Neural progenitor cell (in vitro differentiated cells): ENCODE data around the gene SLC49A4. TPM values are rescaled to one million over a fixed set of nuclear protein-coding genes. Genes with fewer than 3 reads are reported as not detected.

Experiments
- DNase-seq: peaks from one replicate; pipeline ENCODE4 v3.0.0-alpha.2; 2016; ENCODE audit warnings: low spot score
- H2AFZ ChIP-seq: fragments of 200-600 bp; sonication (generic); replicated peaks from 2 replicates; pipeline ENCODE4 v1.6.1; 2016; ENCODE audit warnings: antibody characterized with exemption
- H3F3A ChIP-seq: fragments of 200-600 bp; sonication (generic); 2 replicates; pipeline ENCODE4 v1.6.1; 2016; ENCODE audit warnings: antibody characterized with exemption, low read depth
- H3K27ac ChIP-seq: fragments of 200-600 bp; sonication (generic); 2 replicates; pipeline ENCODE4 v1.5.1; 2016; ENCODE audit warnings: mild to moderate bottlenecking
- H3K27me3 ChIP-seq: fragments of 200-600 bp; sonication (generic); 2 replicates; pipeline ENCODE4 v1.6.1; 2016; ENCODE audit warnings: mild to moderate bottlenecking, moderate library complexity
- H3K36me3 ChIP-seq: fragments of 200-600 bp; sonication (generic); 2 replicates; pipeline ENCODE4 v1.5.1; 2016
- H3K4me1 ChIP-seq: fragments of 200-600 bp; sonication (generic); 2 replicates; pipeline ENCODE4 v1.6.1; 2016; ENCODE audit warnings: mixed run types
- H3K4me2 ChIP-seq: fragments of 200-600 bp; sonication (generic); 2 replicates; pipeline ENCODE4 v1.6.1; 2016
- H3K4me3 ChIP-seq: fragments of 200-600 bp; sonication (generic); 2 replicates; pipeline ENCODE4 v1.5.1; 2016
- H3K79me2 ChIP-seq: fragments of 200-600 bp; sonication (generic); 2 replicates; pipeline ENCODE4 v1.6.1; 2016; ENCODE audit warnings: low read depth
- H3K9ac ChIP-seq: fragments of 200-600 bp; sonication (generic); 2 replicates; pipeline ENCODE4 v1.6.1; 2016
- H3K9me3 ChIP-seq: fragments of 200-600 bp; sonication (generic); 2 replicates; pipeline ENCODE4 v1.5.1; 2016; ENCODE audit warnings: low read depth
- H4K20me1 ChIP-seq: fragments of 200-600 bp; sonication (generic); 2 replicates; pipeline ENCODE4 v1.6.1; 2016; ENCODE audit warnings: low read depth
- H3K27ac Mint-ChIP-seq: 3 replicates; pipeline ENCODE4 v1.8.0; 2021; ENCODE audit warnings: mixed read lengths
- H3K27me3 Mint-ChIP-seq: 2 replicates; pipeline ENCODE4 v1.8.0; 2022; ENCODE audit warnings: low read depth, mild to moderate bottlenecking, inconsistent platforms, moderate library complexity, mixed read lengths; ENCODE audit not compliant: insufficient read depth
- H3K36me3 Mint-ChIP-seq: 3 replicates; pipeline ENCODE4 v1.8.0; 2021; ENCODE audit warnings: mixed read lengths
- H3K4me1 Mint-ChIP-seq: 3 replicates; pipeline ENCODE4 v1.8.0; 2021; ENCODE audit warnings: mixed read lengths
- H3K4me3 Mint-ChIP-seq: 3 replicates; pipeline ENCODE4 v1.8.0; 2021; ENCODE audit warnings: mild to moderate bottlenecking, moderate library complexity, mixed read lengths
- H3K9me3 Mint-ChIP-seq: 3 replicates; pipeline ENCODE4 v1.8.0; 2020; ENCODE audit warnings: mixed read lengths
- CTCF ChIP-seq: fragments of 200-600 bp; sonication (generic); IDR thresholded peaks from 2 replicates; pipeline ENCODE4 v1.5.1; 2017; ENCODE audit warnings: antibody characterized with exemption, mild to moderate bottlenecking
- EZH2 ChIP-seq: fragments of 200-600 bp; sonication (generic); IDR thresholded peaks from 2 replicates; pipeline ENCODE4 v1.6.1; 2017; ENCODE audit warnings: antibody characterized with exemption, mild to moderate bottlenecking, moderate library complexity
- EZH2phosphoT487 ChIP-seq: fragments of 200-600 bp; sonication (generic); IDR thresholded peaks from 2 replicates; pipeline ENCODE4 v1.6.1; 2017; ENCODE audit warnings: antibody characterized with exemption
- total RNA-seq: library from RNA; depleted of rRNA; stranded (reverse); fragments of >200 nt; gene quantifications from 2 replicates; pipeline ENCODE4 v1.2.3, GENCODE V29; 2015; ENCODE audit warnings: low replicate concordance

SLC49A4 gene
- total RNA-seq, 1 donor from 2014 or later, result 21.6 TPM

GRCh38 chr3:122859021-122859805, 64.3 kb downstream of the SLC49A4 start:
- Histone ChIP-seq H3K79me2 (no peaks in the 10 kb centered on the region), H3K27me3 (no peaks in the 10 kb centered on the region), H3F3A (no peaks in the 10 kb centered on the region), H3K4me3 (no peak overlapping the region), H3K9ac (no peak overlapping the region), H3K9me3 (no peaks in the 10 kb centered on the region), H3K27ac (no peak overlapping the region), H3K36me3 (no peaks in the 10 kb centered on the region), H2AFZ (no peak overlapping the region), H4K20me1 (no peaks in the 10 kb centered on the region), H3K4me1 (no peaks in the 10 kb centered on the region), H3K4me2 (no peak overlapping the region)
- Mint-ChIP-seq H3K4me3 (no peak overlapping the region), H3K4me1 (no peaks in the 10 kb centered on the region), H3K9me3 (no peaks in the 10 kb centered on the region), H3K27me3 (no peaks in the 10 kb centered on the region), H3K27ac (no peak overlapping the region), H3K36me3 (peaks cover 4% of the 10 kb centered on the region)
- no peak for TF ChIP-seq EZH2phosphoT487
- no peak for TF ChIP-seq EZH2
- no peak for TF ChIP-seq CTCF
- DNase-seq, result no peak

- H3K36me3 ChIP-seq, result no peaks in the 10 kb centered on the region
- H3K9me3 ChIP-seq, result no peaks in the 10 kb centered on the region
- Mint-ChIP-seq H3K4me1 (no peaks in the 10 kb centered on the region), H3K4me3 (no peak overlapping the region), H3K27me3 (no peaks in the 10 kb centered on the region), H3K9me3 (no peaks in the 10 kb centered on the region), H3K27ac (no peak overlapping the region), H3K36me3 (peaks cover 3% of the 10 kb centered on the region)
- TF ChIP-seq EZH2, result no peak
- no peak for TF ChIP-seq CTCF
- no peak for TF ChIP-seq EZH2phosphoT487
- no peak overlapping the region for H2AFZ ChIP-seq
- H3K9ac ChIP-seq, result no peak overlapping the region
- no peak overlapping the region for H3K27ac ChIP-seq
- H3K4me2 ChIP-seq, result no peak overlapping the region
- no peaks in the 10 kb centered on the region for H3K27me3 ChIP-seq
- no peaks in the 10 kb centered on the region for H3F3A ChIP-seq
- H3K4me3 ChIP-seq, result no peak overlapping the region
- H4K20me1 ChIP-seq, result no peaks in the 10 kb centered on the region
- H3K79me2 ChIP-seq, result no peaks in the 10 kb centered on the region
- no peaks in the 10 kb centered on the region for H3K4me1 ChIP-seq
- no peak for DNase-seq
These were observed 67.5 kb downstream of the SLC49A4 start for GRCh38 chr3:122862381-122862780.

GRCh38 chr3:122864498-122864897, 69.6 kb downstream of the SLC49A4 start:
- Histone ChIP-seq H3K27me3 (no peaks in the 10 kb centered on the region), H3K79me2 (no peaks in the 10 kb centered on the region), H3K9ac (no peak overlapping the region), H2AFZ (no peak overlapping the region), H3K9me3 (no peaks in the 10 kb centered on the region), H3K4me1 (no peaks in the 10 kb centered on the region), H3K36me3 (no peaks in the 10 kb centered on the region), H4K20me1 (no peaks in the 10 kb centered on the region), H3K4me2 (no peak overlapping the region), H3K4me3 (no peak overlapping the region), H3F3A (no peaks in the 10 kb centered on the region), H3K27ac (no peak overlapping the region)
- TF ChIP-seq EZH2, result no peak
- TF ChIP-seq CTCF, result no peak
- no peak for TF ChIP-seq EZH2phosphoT487
- no peak for DNase-seq
- Mint-ChIP-seq H3K27ac (no peak overlapping the region), H3K4me1 (no peaks in the 10 kb centered on the region), H3K4me3 (no peak overlapping the region), H3K36me3 (peaks cover 3% of the 10 kb centered on the region), H3K9me3 (no peaks in the 10 kb centered on the region), H3K27me3 (no peaks in the 10 kb centered on the region)
